Measurements from ENCODE around the gene MTHFS.

MTHFS gene

GRCh38 chr15:79874242-79874641 is 22.6 kb downstream of the MTHFS start:
- no peak for DNase-seq (ENCODE audit: low read depth)

GRCh38 chr15:79872358-79873017 is 24.3 kb downstream of the MTHFS start:
- DNase-seq (ENCODE audit: low read depth): no peak

GRCh38 chr15:79868554-79868953 is 28.3 kb downstream of the MTHFS start:
- DNase-seq (ENCODE audit: low read depth): no peak

GRCh38 chr15:79863886-79864285 is 32.9 kb downstream of the MTHFS start:
- no peak for DNase-seq (ENCODE audit: low read depth)

- DNase-seq (ENCODE audit: low read depth): no peak
These were observed 34.6 kb downstream of the MTHFS start for GRCh38 chr15:79862191-79862590.

GRCh38 chr15:79860661-79861060 is 36.2 kb downstream of the MTHFS start:
- no peak for DNase-seq (ENCODE audit: low read depth)

- no peak for DNase-seq (ENCODE audit: low read depth)
These were observed 38.3 kb downstream of the MTHFS start for GRCh38 chr15:79858469-79858868.

GRCh38 chr15:79853492-79854328 is 43.1 kb downstream of the MTHFS start:
- no peak for DNase-seq (ENCODE audit: low read depth)

GRCh38 chr15:79849789-79850188 is 47.0 kb downstream of the MTHFS start:
- no peak for DNase-seq (ENCODE audit: low read depth)

- DNase-seq (ENCODE audit: low read depth): no peak
These were observed 50.3 kb downstream of the MTHFS start for GRCh38 chr15:79846539-79846938.

- no peak for DNase-seq (ENCODE audit: low read depth)
These were observed 52.6 kb downstream of the MTHFS start for GRCh38 chr15:79844221-79844620.

GRCh38 chr15:79837846-79838245 is 59.0 kb downstream of the MTHFS start:
- DNase-seq (ENCODE audit: low read depth): no peak

GRCh38 chr15:79834495-79834894 is 62.3 kb downstream of the MTHFS start:
- no peak for DNase-seq (ENCODE audit: low read depth)

- DNase-seq (ENCODE audit: low read depth): no peak
These were observed 64.3 kb downstream of the MTHFS start for GRCh38 chr15:79832367-79833120.

GRCh38 chr15:79831604-79832003 is 65.2 kb downstream of the MTHFS start:
- no peak for DNase-seq (ENCODE audit: low read depth)

GRCh38 chr15:79829950-79830349 is 66.9 kb downstream of the MTHFS start:
- no peak for DNase-seq (ENCODE audit: low read depth)

GRCh38 chr15:79828447-79828846 is 68.4 kb downstream of the MTHFS start:
- DNase-seq (ENCODE audit: low read depth): no peak

- DNase-seq (ENCODE audit: low read depth): no peak
These were observed 70.0 kb downstream of the MTHFS start for GRCh38 chr15:79826800-79827199.

- DNase-seq (ENCODE audit: low read depth): no peak
These were observed 72.6 kb downstream of the MTHFS start for GRCh38 chr15:79824136-79824701.

GRCh38 chr15:79820820-79821219 is 76.0 kb downstream of the MTHFS start:
- no peak for DNase-seq (ENCODE audit: low read depth)

- no peak for DNase-seq (ENCODE audit: low read depth)
These were observed 76.6 kb downstream of the MTHFS start for GRCh38 chr15:79820176-79820575.

GRCh38 chr15:79816571-79816970 is 80.2 kb downstream of the MTHFS start:
- no peak for DNase-seq (ENCODE audit: low read depth)

- DNase-seq (ENCODE audit: low read depth): no peak
These were observed 81.3 kb downstream of the MTHFS start for GRCh38 chr15:79815468-79815867.
